SK-N-SH (cell line): Measurements from ENCODE around the gene KCNN3. TPM values are rescaled to one million over a fixed set of nuclear protein-coding genes. Genes with fewer than 3 reads are reported as not detected.

Experiments
- CTCF ChIA-PET: fragments of 300-600, 350-600 bp; formaldehyde crosslinking; extraction: SDS; loops from one replicate; lab custom pipeline; 2021; lab: Yijun Ruan, JAX
- POLR2A ChIA-PET: fragments of 350-600 bp; sonication (Branson Sonifier 250); formaldehyde crosslinking; extraction: SDS; loops from one replicate; lab custom pipeline; 2020; ENCODE audit warnings: antibody characterized with exemption, inconsistent platforms; lab: Yijun Ruan, JAX
- DNase-seq: peaks from one replicate; pipeline ENCODE4 v3.0.0; 2012
- H2AFZ ChIP-seq: fragments of 200-600 bp; sonication (generic); 2 replicates; pipeline ENCODE4 v1.8.1; 2016; ENCODE audit warnings: antibody characterized with exemption, mild to moderate bottlenecking, low read depth
- H3F3A ChIP-seq: fragments of 200-600 bp; sonication (generic); replicated peaks from 2 replicates; pipeline ENCODE3; 2016; ENCODE audit warnings: antibody characterized with exemption, mild to moderate bottlenecking; ENCODE audit not compliant: insufficient read depth
- H3K27ac ChIP-seq, 2 experiments: fragments of 200-500 bp in 1 of 2; fragments of 200-600 bp in 1 of 2; sonication (Bioruptor generic) in 1 of 2; sonication (generic), shearing (Covaris generic) in 1 of 2; 2 replicates each; pipeline versions ENCODE4 v1.5.1 to v1.6.1; 2014 to 2016; ENCODE audit warnings: low read depth in 2 of 2, inconsistent platforms in 1 of 2, low read length in 1 of 2, mild to moderate bottlenecking in 1 of 2, mixed read lengths in 1 of 2
- H3K27me3 ChIP-seq: fragments of 200-600 bp; sonication (generic), shearing (Covaris generic); 2 replicates; pipeline ENCODE4 v1.6.1; 2016; ENCODE audit warnings: mixed run types; ENCODE audit not compliant: insufficient read depth
- H3K36me3 ChIP-seq, 2 experiments: fragments of 200-500 bp in 1 of 2; fragments of 200-600 bp in 1 of 2; sonication (Bioruptor generic) in 1 of 2; sonication (generic) in 1 of 2; replicated peaks in 1 of 2; 2 replicates each; pipeline versions ENCODE3 to v1.5.1; 2014 to 2016; ENCODE audit warnings: low read length in 1 of 2, mild to moderate bottlenecking in 1 of 2; ENCODE audit not compliant: insufficient read depth in 2 of 2, control insufficient read depth in 1 of 2
- H3K4me1 ChIP-seq, 2 experiments: fragments of 200-500 bp in 1 of 2; fragments of 200-600 bp in 1 of 2; sonication (Bioruptor generic) in 1 of 2; sonication (generic), shearing (Covaris generic) in 1 of 2; 2 replicates each; pipeline versions ENCODE4 v1.5.1 to v1.6.1; 2014 to 2016; ENCODE audit warnings: low read depth in 1 of 2, low read length in 1 of 2, mixed run types in 1 of 2; ENCODE audit not compliant: insufficient read depth in 2 of 2, control insufficient read depth in 1 of 2
- H3K4me2 ChIP-seq: fragments of 200-600 bp; sonication (generic), shearing (Covaris generic); 2 replicates; pipeline ENCODE4 v1.6.1; 2017; ENCODE audit warnings: mixed run types
- H3K4me3 ChIP-seq, 2 experiments: fragments of 200-500 bp in 1 of 2; fragments of 200-600 bp in 1 of 2; sonication (Bioruptor generic) in 1 of 2; sonication (generic), shearing (Covaris generic) in 1 of 2; 2 replicates each; pipeline versions ENCODE4 v1.5.1 to v1.8.1; 2014 to 2016; ENCODE audit warnings: low read depth in 2 of 2, inconsistent platforms in 1 of 2, low read length in 1 of 2, mild to moderate bottlenecking in 1 of 2, mixed read lengths in 1 of 2, moderate library complexity in 1 of 2
- H3K79me2 ChIP-seq: fragments of 200-600 bp; sonication (generic); 2 replicates; pipeline ENCODE4 v1.8.1; 2017; ENCODE audit warnings: mild to moderate bottlenecking; ENCODE audit not compliant: insufficient read depth
- H3K9ac ChIP-seq: fragments of 200-600 bp; sonication (generic); 2 replicates; pipeline ENCODE4 v1.6.1; 2017; ENCODE audit warnings: mixed run types
- H3K9me2 ChIP-seq: fragments of 200-600 bp; sonication (generic); 2 replicates; pipeline ENCODE4 v1.6.1; 2017; ENCODE audit warnings: mixed run types
- H3K9me3 ChIP-seq: fragments of 200-600 bp; sonication (generic); 2 replicates; pipeline ENCODE4 v1.6.1; 2017; ENCODE audit warnings: mixed run types, mild to moderate bottlenecking, moderate library complexity
- H4K20me1 ChIP-seq: fragments of 200-600 bp; sonication (generic); 2 replicates; pipeline ENCODE4 v1.6.1; 2017; ENCODE audit warnings: mild to moderate bottlenecking, mixed run types; ENCODE audit not compliant: insufficient read depth
- EP300 ChIP-seq, 2 experiments: IDR thresholded peaks; 2 replicates each; pipeline versions ENCODE4 v1.4.0 to v1.6.1; 2012; ENCODE audit warnings: borderline replicate concordance in 1 of 2, low read depth in 1 of 2, low read length in 1 of 2
- EZH2phosphoT487 ChIP-seq: fragments of 200-600 bp; sonication (generic); IDR thresholded peaks from 2 replicates; pipeline ENCODE4 v1.6.1; 2017; ENCODE audit warnings: low read depth, mixed run types, mild to moderate bottlenecking, antibody characterized with exemption, moderate library complexity, borderline replicate concordance
- FOXJ3 ChIP-seq: sonication (generic); formaldehyde crosslinking; IDR thresholded peaks from 2 replicates; pipeline ENCODE4 v1.5.1; 2020; ENCODE audit warnings: mild to moderate bottlenecking, missing genetic modification reagents
- GABPA ChIP-seq: IDR thresholded peaks from 2 replicates; pipeline ENCODE4 v1.4.0; 2012; ENCODE audit warnings: low read depth, mild to moderate bottlenecking
- JUND ChIP-seq: IDR thresholded peaks from 2 replicates; pipeline ENCODE4 v1.4.0; 2012
- MEF2A ChIP-seq: IDR thresholded peaks from 2 replicates; pipeline ENCODE4 v1.4.0; 2012; ENCODE audit warnings: low read depth, borderline replicate concordance
- MXI1 ChIP-seq: IDR thresholded peaks from 2 replicates; pipeline ENCODE4 v1.6.1; 2012; ENCODE audit warnings: mild to moderate bottlenecking, low read depth, low read length, improper control_type of control experiment
- POLR2AphosphoS5 ChIP-seq: IDR thresholded peaks from 2 replicates; pipeline ENCODE4 v1.6.1; 2012; ENCODE audit warnings: low read depth, low read length
- RAD21 ChIP-seq: IDR thresholded peaks from 2 replicates; pipeline ENCODE4 v1.6.1; 2012; ENCODE audit warnings: mild to moderate bottlenecking, low read length
- REST ChIP-seq: IDR thresholded peaks from 2 replicates; pipeline ENCODE4 v1.6.1; 2012; ENCODE audit warnings: mild to moderate bottlenecking, low read depth, low read length, moderate library complexity
- RFX5 ChIP-seq: IDR thresholded peaks from 2 replicates; pipeline ENCODE4 v1.6.1; 2012; ENCODE audit warnings: mild to moderate bottlenecking, improper control_type of control experiment, low read length
- SIN3A ChIP-seq: IDR thresholded peaks from 2 replicates; pipeline ENCODE4 v1.6.1; 2012; ENCODE audit warnings: low read depth, mild to moderate bottlenecking, low read length, moderate library complexity, borderline replicate concordance
- TEAD4 ChIP-seq: IDR thresholded peaks from 2 replicates; pipeline ENCODE4 v1.4.0; 2012; ENCODE audit warnings: mild to moderate bottlenecking, borderline replicate concordance; ENCODE audit not compliant: insufficient read depth
- USF1 ChIP-seq: IDR thresholded peaks from 2 replicates; pipeline ENCODE4 v1.4.0; 2012; ENCODE audit warnings: low read depth, borderline replicate concordance
- USF2 ChIP-seq: fragments of 150-350 bp; IDR thresholded peaks from 2 replicates; pipeline ENCODE4 v1.6.1; 2017; ENCODE audit warnings: antibody characterized with exemption, low read length, low read depth, borderline replicate concordance
- WGBS: methylation state at CpG from one replicate; pipeline ENCODE4 v1.1.6; 2017; ENCODE audit warnings: low lambda C conversion rate; 5-methylcytosine and 5-hydroxymethylcytosine counted together
- polyA plus RNA-seq, 3 experiments: library from polyadenylated mRNA; depleted of rRNA; stranded (reverse); fragments of >200 nt; gene quantifications; 2 replicates each; pipeline ENCODE4 v1.2.3, GENCODE V29; 2012

Gene KCNN3
- polyA plus RNA-seq, 1 of the 3 experiments (the other 2 are of a cell fraction), result 0.16 TPM

- H4K20me1 ChIP-seq, result no peaks in the 10 kb centered on the region
- no peak overlapping the region for H3K27ac ChIP-seq
- no peak overlapping the region for H2AFZ ChIP-seq
- CTCF ChIA-PET, result interaction anchor here (1.1 to 2.2 kb wide), 4 partner anchors 9 to 181 kb away, joined by 3 to 6 read pairs (median 4); no protein-coding TSS in a partner anchor
- H3F3A ChIP-seq, result no peaks in the 10 kb centered on the region
- no peak overlapping the region for H3K4me3 ChIP-seq
- POLR2A ChIA-PET, result interaction anchor here (0.6 kb wide), 1 partner anchor 459 kb away, joined by 3 read pairs; no protein-coding TSS in a partner anchor
- H3K36me3 ChIP-seq, result no peaks in the 10 kb centered on the region
- H3K4me2 ChIP-seq, result no peak overlapping the region
- no peaks in the 10 kb centered on the region for H3K79me2 ChIP-seq
- peak; percentile 8; the same call in 1 of the 2 replicates for TF ChIP-seq JUND
- no peak for TF ChIP-seq RAD21
- TF ChIP-seq, all 33 proteins: peak for 1
- no peaks in the 10 kb centered on the region for H3K4me1 ChIP-seq
- H3K9me2 ChIP-seq, result no peaks in the 10 kb centered on the region
- DNase-seq, result no peak
- no peaks in the 10 kb centered on the region for H3K27me3 ChIP-seq
- no peaks in the 10 kb centered on the region for H3K9me3 ChIP-seq
- H3K9ac ChIP-seq, result no peak overlapping the region
These were observed 172.4 kb downstream of the KCNN3 start for GRCh38 chr1:154697710-154698109.

GRCh38 chr1:154696456-154696855, 173.6 kb downstream of the KCNN3 start:
- no peak for DNase-seq
- Histone ChIP-seq H3F3A (no peaks in the 10 kb centered on the region), H2AFZ (no peak overlapping the region), H3K36me3 (no peaks in the 10 kb centered on the region), H3K9ac (no peak overlapping the region), H3K4me3 (no peak overlapping the region), H3K9me2 (no peaks in the 10 kb centered on the region), H3K9me3 (no peaks in the 10 kb centered on the region), H4K20me1 (no peaks in the 10 kb centered on the region), H3K27me3 (no peaks in the 10 kb centered on the region; the same call in 1 of the 2 replicates), H3K27ac (no peak overlapping the region), H3K4me1 (no peaks in the 10 kb centered on the region), H3K79me2 (no peaks in the 10 kb centered on the region), H3K4me2 (no peak overlapping the region)
- WGBS, result 43% methylated on average over 4 of the region's 4 CpGs
- ChIA-PET POLR2A (no interaction called here), CTCF (interaction anchor here (0.5 to 2.2 kb wide), 8 partner anchors 8 to 260 kb away, joined by 3 to 6 read pairs (median 4); no protein-coding TSS in a partner anchor)
- TF ChIP-seq MXI1 (no peak), EZH2phosphoT487 (no peak), FOXJ3 (CRISPR knock-in tag) (no peak), USF1 (no peak), EP300 (IDR thresholded peaks at IDR 0.05; ENCODE audit: borderline replicate concordance in 1 of 2, low read depth in 1 of 2, low read length in 1 of 2) (no peak), TEAD4 (no peak), POLR2AphosphoS5 (no peak), SIN3A (no peak), USF2 (no peak), GABPA (no peak), REST (no peak), MEF2A (no peak), RAD21 (no peak), RFX5 (no peak)
